T-helper 1 cell treated with Interleukin-12 subunit alpha and Interleukin-12 subunit beta and Interleukin-4 antibody, amounts not matched to agents 30 μg/mL and 1 μg/mL, for 36 hours (primary cell): ENCODE measurements around the gene IP6K3.
A peak's percentile ranks its signal among the peaks of the same experiment; 100 is the strongest.

Experiments used
- H3K27ac Mint-ChIP-seq: one replicate; pipeline ENCODE4 v1.8.0; 2021; ENCODE audit warnings: mild to moderate bottlenecking, mixed read lengths
- H3K27me3 Mint-ChIP-seq: one replicate; pipeline ENCODE4 v1.8.0; 2021; ENCODE audit warnings: low read depth, mixed read lengths
- H3K36me3 Mint-ChIP-seq: one replicate; pipeline ENCODE4 v1.8.0; 2021; ENCODE audit warnings: low read depth, mixed read lengths
- H3K4me1 Mint-ChIP-seq: one replicate; pipeline ENCODE4 v1.8.0; 2021; ENCODE audit warnings: low read depth, mixed read lengths
- H3K4me3 Mint-ChIP-seq: one replicate; pipeline ENCODE4 v1.8.0; 2021; ENCODE audit warnings: mild to moderate bottlenecking, moderate library complexity, mixed read lengths
- H3K9me3 Mint-ChIP-seq: one replicate; pipeline ENCODE4 v1.8.0; 2021; ENCODE audit warnings: mixed read lengths

Gene IP6K3

GRCh38 chr6:33675968-33676367 is 70.7 kb downstream of the IP6K3 start:
- Mint-ChIP-seq H3K4me1 (peaks cover 2% of the 10 kb centered on the region), H3K36me3 (peaks cover 43% of the 10 kb centered on the region), H3K4me3 (no peak overlapping the region), H3K9me3 (no peaks in the 10 kb centered on the region), H3K27me3 (no peaks in the 10 kb centered on the region), H3K27ac (no peak overlapping the region)

GRCh38 chr6:33673851-33674250 is 72.9 kb downstream of the IP6K3 start:
- no peak overlapping the region for H3K27ac Mint-ChIP-seq
- no peaks in the 10 kb centered on the region for H3K27me3 Mint-ChIP-seq
- no peak overlapping the region for H3K4me3 Mint-ChIP-seq
- peaks cover 37% of the 10 kb centered on the region for H3K36me3 Mint-ChIP-seq
- peaks cover 9% of the 10 kb centered on the region for H3K4me1 Mint-ChIP-seq
- no peaks in the 10 kb centered on the region for H3K9me3 Mint-ChIP-seq

GRCh38 chr6:33672808-33673207 is 73.9 kb downstream of the IP6K3 start:
- no peak overlapping the region for H3K4me3 Mint-ChIP-seq
- H3K36me3 Mint-ChIP-seq, result peaks cover 37% of the 10 kb centered on the region
- no peak overlapping the region for H3K27ac Mint-ChIP-seq

GRCh38 chr6:33671744-33672072 is 75.0 kb downstream of the IP6K3 start:
- Mint-ChIP-seq H3K36me3 (peaks cover 32% of the 10 kb centered on the region), H3K27ac (peak overlapping the region; percentile 67), H3K4me1 (peaks cover 17% of the 10 kb centered on the region), H3K27me3 (no peaks in the 10 kb centered on the region), H3K4me3 (no peak overlapping the region), H3K9me3 (no peaks in the 10 kb centered on the region)

More at GRCh38 chr6:33672808-33673207, 73.9 kb downstream of the IP6K3 start:
- Mint-ChIP-seq H3K27me3 (no peaks in the 10 kb centered on the region), H3K4me1 (peaks cover 18% of the 10 kb centered on the region), H3K9me3 (no peaks in the 10 kb centered on the region)
